GM21423 (cell line): ENCODE measurements around the gene ATF3.
"Not testable (repeated sequence)": the region's sequence is repeated elsewhere in the genome, so short reads cannot be mapped to it uniquely, and the experiment has no call there.

ENCODE experiments used
- ATAC-seq: cut with Tn5 transposase; IDR thresholded peaks from one replicate; pipeline ENCODE4 v1.9.1; 2021; ENCODE audit warnings: mild to moderate bottlenecking, moderate library complexity; ENCODE audit not compliant: unreplicated experiment

Gene ATF3

DNA sequence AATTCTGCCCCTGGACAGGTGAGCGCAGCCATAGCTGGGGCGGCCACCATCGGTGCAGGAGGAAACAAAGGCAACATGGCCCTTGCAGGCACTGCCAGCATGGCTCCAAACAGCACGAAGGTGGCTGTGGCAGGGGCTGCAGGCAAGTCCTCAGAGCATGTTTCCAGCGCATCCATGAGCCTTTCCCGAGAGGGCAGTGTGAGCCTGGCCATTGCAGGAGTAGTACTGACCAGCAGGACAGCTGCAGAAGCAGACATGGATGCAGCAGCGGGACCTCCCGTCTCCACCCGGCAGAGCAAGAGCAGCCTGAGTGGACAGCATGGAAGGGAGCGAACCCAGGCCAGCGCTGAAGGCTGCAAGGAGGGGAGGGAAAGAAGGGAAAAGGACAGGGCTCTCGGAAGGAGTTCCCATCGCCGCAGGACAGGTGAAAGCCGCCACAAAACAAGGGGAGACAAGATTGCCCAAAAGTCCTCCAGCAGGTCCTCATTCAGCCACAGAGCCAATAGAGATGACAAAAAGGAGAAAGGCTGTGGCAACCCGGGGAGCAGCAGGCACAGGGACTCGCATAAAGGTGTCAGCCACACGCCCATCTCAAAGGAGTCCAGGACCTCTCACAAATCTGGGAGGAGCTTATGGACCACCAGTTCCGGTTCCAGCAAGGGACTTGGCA lies 17.4 kb downstream of the ATF3 start:
- ATAC-seq = no peak

GRCh38 chr1:212628046-212628445 lies 19.5 kb downstream of the ATF3 start:
- ATAC-seq = no peak

DNA sequence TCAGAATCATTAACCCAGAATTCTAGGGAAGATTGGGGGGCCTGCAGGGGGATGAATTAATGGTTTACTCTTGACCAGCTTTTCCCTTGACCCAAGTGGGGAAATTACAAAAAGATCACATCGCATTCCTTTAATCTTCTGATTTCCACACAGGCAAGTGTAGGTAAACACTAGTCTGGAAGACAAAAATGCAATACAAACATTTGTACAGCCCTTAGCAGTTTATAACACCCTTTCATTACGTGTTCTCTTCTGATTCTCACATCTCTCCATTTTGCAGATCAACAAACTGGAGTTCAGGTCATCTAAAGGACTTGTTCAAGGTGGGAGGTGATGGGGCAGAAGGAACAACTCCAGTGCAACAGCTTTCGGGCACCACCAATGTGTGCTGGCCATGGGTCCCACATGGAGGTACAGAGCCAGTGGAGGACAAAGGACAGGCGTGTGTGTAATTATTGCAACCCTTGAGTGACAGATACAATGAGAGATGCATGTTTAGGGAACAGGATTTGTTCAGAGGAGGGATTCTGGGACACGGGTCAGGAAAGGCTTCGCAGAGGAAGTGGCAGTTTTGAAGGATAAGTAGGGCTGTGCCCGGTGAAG lies 20.4 kb downstream of the ATF3 start:
- no peak for ATAC-seq

- no peak for ATAC-seq
Observed at GRCh38 chr1:212629450-212630157, 21.0 kb downstream of the ATF3 start.

DNA sequence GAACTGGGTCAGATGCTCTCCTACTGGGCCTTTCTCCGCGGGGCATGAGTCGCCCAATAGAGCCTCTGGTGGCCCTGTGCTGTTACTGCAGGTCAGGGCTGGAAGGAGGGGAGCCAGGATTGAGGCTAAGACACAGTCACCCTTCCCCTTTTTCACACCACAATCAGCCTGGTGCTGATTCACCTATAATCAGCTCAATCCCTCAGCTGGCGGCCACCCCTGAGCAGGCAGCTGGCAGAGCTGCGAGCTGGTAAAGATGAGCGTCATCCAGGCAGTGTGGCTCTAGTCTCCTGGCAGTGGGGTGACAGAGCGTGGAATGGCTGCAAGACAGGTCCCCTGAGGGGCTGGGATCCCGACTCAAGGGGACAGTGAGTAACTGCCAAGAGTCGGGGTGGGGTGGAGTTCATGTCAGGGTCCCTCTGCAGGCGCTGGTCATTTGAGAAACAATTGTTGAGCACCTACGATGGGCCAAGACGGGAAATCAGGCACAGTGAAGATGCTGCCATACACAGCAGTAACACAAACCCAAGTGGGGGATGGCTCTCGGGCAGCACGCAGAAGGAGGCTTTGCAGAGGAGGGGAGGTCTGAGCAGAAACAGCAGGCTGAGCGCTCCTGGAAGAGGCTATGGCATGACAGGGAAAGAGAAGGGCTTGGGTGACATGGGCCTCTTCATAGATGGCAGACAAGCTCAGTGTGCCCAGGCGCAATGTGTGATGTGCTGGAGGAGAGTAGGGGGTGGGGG lies 21.8 kb downstream of the ATF3 start:
- peak; percentile 87 for ATAC-seq

DNA sequence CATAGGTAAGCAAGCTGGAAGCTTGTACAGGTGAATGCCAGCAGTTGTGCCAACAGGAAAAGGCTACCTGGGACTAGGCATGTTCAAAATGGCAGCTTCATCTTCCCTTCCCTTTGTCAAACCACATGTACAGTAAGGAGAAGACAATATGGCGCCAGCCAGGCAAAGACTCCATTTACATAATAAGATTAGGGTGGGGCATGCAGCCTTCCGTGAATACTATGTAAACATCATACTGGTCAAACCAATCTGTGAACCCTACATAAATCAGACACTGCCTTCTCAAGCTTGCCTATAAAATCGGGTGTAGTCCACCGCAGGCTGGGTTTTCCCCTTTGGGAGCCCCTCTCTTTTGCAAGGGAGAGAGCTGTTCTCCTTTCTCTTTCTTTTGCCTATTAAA lies 24.6 kb downstream of the ATF3 start:
- no peak for ATAC-seq

GRCh38 chr1:212634252-212634651 lies 25.7 kb downstream of the ATF3 start:
- ATAC-seq = no peak

- ATAC-seq = peak; percentile 33
Observed at GRCh38 chr1:212635141-212635631, 26.6 kb downstream of the ATF3 start.

DNA sequence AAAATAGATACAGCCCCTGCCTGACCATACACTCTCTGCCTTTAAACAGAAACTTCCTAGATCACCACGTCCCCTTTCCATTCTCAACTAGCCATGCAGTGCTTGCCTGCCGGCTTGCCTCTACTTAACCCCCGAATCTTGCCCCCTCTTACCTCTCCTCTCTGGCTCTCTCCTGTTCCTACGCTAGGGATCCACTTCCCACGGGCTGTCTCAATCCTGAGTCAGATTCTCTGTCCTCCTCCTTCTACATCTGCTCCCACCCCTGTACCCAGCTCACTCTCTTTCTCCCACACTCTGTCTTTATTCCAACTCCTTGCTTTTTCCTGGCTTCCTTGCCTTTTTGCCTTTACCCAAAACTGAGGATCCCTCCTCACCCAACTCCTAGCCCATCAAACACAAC lies 29.3 kb downstream of the ATF3 start:
- no peak for ATAC-seq

DNA sequence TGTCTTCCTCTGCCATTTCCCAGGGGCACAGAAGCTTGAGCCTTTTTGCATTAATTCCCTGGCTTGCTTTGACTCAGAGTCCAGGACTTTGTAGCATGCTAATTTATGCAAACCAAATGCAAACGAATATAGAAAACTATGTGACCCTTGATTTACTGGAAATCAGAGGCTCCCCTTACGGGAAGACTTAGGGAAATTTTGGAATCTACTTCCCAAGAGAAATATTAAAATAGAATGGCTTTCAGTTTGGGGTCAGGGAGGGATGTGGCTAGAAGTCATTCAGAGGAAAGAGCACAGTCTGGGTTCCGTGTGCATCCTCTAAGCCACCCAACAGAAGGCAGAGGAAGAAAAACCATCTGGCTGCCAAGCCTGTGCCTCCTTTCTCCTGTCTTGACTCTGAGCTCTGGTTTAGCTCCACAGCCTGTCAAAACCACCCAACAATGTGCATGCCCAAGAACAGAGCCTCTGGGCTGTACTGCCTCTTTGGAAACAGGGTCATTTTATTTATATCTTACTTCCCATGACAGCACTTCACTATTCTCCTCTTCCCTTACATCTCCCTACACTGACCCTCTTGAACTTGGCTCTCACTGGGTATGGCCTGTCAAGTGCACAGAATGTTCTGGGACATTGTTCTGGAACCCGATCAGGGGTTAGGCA lies 30.1 kb downstream of the ATF3 start:
- ATAC-seq = no peak

GRCh38 chr1:212639524-212639923 lies 31.0 kb downstream of the ATF3 start:
- not testable (repeated sequence) for ATAC-seq

DNA sequence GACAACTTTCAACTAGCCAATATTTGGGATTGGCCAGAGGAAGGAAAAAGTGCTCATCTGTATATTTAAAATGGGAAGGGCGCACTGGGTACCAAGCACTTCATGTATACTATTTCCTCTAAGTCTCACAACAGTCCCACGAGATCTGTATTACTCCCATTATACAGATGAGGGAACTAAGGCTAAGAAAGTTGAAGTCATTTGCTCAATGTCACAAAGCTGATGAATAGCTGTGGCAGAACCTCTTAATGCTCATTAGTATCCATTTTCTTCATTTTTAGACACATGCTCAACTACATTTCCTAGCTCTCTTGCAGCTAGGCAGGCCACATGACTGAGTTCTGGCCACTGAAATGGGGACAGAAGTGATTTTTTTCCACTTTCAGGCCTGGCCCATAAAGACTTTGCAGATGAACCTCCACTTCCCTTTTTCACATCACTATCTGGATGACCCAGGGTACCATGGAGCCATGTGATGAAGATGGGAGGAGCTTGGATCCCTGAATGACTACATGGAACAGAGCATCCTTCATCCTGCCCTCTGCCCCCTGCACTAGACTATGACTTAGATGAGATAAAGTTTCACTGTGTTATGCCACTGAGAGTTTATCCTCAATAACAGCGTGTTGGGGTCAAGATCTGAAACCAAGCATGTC lies 31.8 kb downstream of the ATF3 start:
- ATAC-seq = no peak

DNA sequence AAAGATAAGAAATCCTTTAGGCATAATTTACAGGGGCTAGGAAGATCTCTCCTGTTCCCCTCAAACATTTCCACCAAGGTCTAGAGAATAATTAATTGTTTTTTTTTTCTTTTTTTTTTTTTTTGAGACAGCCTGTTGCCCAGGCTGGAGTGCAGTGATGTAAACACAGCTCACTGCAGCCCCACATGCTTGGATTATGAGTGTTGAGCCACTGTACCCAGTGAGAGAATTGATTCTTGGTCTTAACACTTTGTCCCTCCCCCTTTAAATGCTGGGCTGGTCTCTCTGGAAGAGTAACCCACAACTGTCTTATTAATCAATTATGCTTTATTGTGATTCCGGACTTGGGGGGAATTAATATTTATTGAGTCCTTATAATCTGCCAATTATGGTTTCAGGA lies 33.4 kb downstream of the ATF3 start:
- ATAC-seq = no peak

DNA sequence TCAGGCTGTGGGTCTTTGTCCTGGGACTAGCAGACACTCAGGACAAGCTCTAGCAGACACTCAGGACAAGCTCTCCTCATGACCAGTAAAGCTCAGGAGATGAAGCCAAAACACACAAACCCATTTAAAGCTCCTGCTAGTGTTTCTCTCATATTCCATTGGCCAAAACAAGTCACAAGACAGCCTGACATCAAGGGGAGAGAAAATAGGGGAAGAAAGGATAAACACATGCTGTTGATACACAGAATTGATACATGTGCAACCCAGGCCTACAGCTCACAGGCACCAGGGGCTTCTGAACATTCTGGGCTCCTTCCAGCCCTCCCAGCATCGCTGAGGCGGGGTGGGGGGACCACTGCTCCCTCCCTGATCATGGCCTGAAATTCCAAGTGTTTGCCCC lies 35.3 kb downstream of the ATF3 start:
- no peak for ATAC-seq

DNA sequence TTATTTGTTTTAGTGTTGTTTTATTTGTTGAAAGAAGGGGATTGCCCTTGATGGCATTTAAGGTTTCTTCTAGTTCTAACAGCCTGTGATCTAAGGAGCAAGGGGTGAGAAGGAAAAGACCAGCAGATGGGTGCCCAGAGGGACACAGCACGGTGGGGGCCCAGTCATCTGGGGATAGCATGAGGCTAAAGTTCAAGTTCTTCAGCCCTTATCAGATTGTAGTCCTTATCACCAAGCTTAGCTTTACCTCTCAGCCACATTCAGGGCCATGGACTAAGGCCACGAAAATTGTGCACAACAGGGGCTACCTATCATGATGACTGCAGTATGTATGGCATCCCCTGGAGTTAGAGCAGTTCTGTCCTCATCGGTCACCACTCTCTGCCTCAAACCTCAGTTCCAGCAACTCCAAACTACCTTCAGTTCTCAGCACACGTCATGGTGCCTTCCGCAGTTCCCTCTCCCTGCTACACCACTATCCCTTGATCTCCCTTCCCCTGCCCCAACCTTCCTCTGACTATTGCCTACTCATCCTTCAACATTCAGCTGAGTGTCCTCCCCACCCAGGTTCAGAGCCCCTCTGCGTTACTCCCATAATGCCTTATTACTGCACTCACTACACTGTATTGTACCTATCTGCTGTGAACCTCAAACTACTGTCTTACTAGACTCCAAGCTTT lies 36.4 kb downstream of the ATF3 start:
- ATAC-seq = no peak

- ATAC-seq = no peak
Observed at GRCh38 chr1:212645546-212646543, 37.3 kb downstream of the ATF3 start.

DNA sequence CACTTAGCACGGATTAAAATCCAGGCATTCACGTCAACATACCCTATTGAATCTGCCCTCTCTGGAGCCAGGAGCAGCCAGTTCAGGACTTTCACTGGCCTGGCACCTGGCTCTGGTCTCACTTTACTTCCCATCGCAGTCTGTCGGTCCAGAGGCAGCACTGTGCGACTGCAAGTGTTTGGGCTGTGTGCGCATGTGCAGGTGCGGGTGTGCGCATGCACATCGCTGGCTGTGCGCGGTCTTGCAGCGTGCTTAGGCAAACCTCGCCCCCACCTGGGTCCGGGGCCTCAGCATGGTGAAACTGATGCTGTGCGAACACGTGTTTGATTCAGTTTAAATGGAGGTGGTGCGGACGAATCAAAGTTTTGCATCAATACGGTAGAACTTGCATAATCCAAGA lies 38.0 kb downstream of the ATF3 start:
- ATAC-seq = no peak

- ATAC-seq = no peak
Observed at GRCh38 chr1:212647004-212647403, 38.4 kb downstream of the ATF3 start.

DNA sequence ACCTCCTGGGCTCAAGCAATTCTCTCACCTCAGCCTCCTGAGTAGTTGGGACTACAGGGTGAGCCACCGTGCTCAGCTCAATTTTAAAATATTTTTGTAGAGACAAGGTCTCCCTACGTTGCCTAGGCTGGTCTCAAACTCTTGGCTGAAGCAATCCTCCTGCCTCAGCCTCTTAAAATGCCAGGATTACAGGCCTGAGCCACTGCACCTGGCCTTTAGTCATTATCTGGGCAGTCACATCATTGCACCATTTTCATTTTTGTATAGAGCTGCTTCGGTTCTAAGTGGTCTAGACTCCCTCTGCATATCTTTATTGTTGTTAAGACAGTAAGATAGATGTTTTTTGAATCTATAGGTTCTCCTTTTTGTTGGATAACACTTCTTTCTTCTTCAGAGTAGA lies 39.9 kb downstream of the ATF3 start:
- no peak for ATAC-seq
